Neural progenitor cell (in vitro differentiated cells): ENCODE data around the gene TMEM134. TPM values are rescaled to one million over a fixed set of nuclear protein-coding genes. Genes with fewer than 3 reads are reported as not detected.

Source experiments
- DNase-seq: peaks from one replicate; pipeline ENCODE4 v3.0.0-alpha.2; 2016; ENCODE audit warnings: low spot score
- H2AFZ ChIP-seq: fragments of 200-600 bp; sonication (generic); replicated peaks from 2 replicates; pipeline ENCODE4 v1.6.1; 2016; ENCODE audit warnings: antibody characterized with exemption
- H3F3A ChIP-seq: fragments of 200-600 bp; sonication (generic); 2 replicates; pipeline ENCODE4 v1.6.1; 2016; ENCODE audit warnings: antibody characterized with exemption, low read depth
- H3K27ac ChIP-seq: fragments of 200-600 bp; sonication (generic); 2 replicates; pipeline ENCODE4 v1.5.1; 2016; ENCODE audit warnings: mild to moderate bottlenecking
- H3K27me3 ChIP-seq: fragments of 200-600 bp; sonication (generic); 2 replicates; pipeline ENCODE4 v1.6.1; 2016; ENCODE audit warnings: mild to moderate bottlenecking, moderate library complexity
- H3K36me3 ChIP-seq: fragments of 200-600 bp; sonication (generic); 2 replicates; pipeline ENCODE4 v1.5.1; 2016
- H3K4me1 ChIP-seq: fragments of 200-600 bp; sonication (generic); 2 replicates; pipeline ENCODE4 v1.6.1; 2016; ENCODE audit warnings: mixed run types
- H3K4me2 ChIP-seq: fragments of 200-600 bp; sonication (generic); 2 replicates; pipeline ENCODE4 v1.6.1; 2016
- H3K4me3 ChIP-seq: fragments of 200-600 bp; sonication (generic); 2 replicates; pipeline ENCODE4 v1.5.1; 2016
- H3K79me2 ChIP-seq: fragments of 200-600 bp; sonication (generic); 2 replicates; pipeline ENCODE4 v1.6.1; 2016; ENCODE audit warnings: low read depth
- H3K9ac ChIP-seq: fragments of 200-600 bp; sonication (generic); 2 replicates; pipeline ENCODE4 v1.6.1; 2016
- H3K9me3 ChIP-seq: fragments of 200-600 bp; sonication (generic); 2 replicates; pipeline ENCODE4 v1.5.1; 2016; ENCODE audit warnings: low read depth
- H4K20me1 ChIP-seq: fragments of 200-600 bp; sonication (generic); 2 replicates; pipeline ENCODE4 v1.6.1; 2016; ENCODE audit warnings: low read depth
- H3K27ac Mint-ChIP-seq: 3 replicates; pipeline ENCODE4 v1.8.0; 2021; ENCODE audit warnings: mixed read lengths
- H3K27me3 Mint-ChIP-seq: 2 replicates; pipeline ENCODE4 v1.8.0; 2022; ENCODE audit warnings: low read depth, mild to moderate bottlenecking, inconsistent platforms, moderate library complexity, mixed read lengths; ENCODE audit not compliant: insufficient read depth
- H3K36me3 Mint-ChIP-seq: 3 replicates; pipeline ENCODE4 v1.8.0; 2021; ENCODE audit warnings: mixed read lengths
- H3K4me1 Mint-ChIP-seq: 3 replicates; pipeline ENCODE4 v1.8.0; 2021; ENCODE audit warnings: mixed read lengths
- H3K4me3 Mint-ChIP-seq: 3 replicates; pipeline ENCODE4 v1.8.0; 2021; ENCODE audit warnings: mild to moderate bottlenecking, moderate library complexity, mixed read lengths
- H3K9me3 Mint-ChIP-seq: 3 replicates; pipeline ENCODE4 v1.8.0; 2020; ENCODE audit warnings: mixed read lengths
- CTCF ChIP-seq: fragments of 200-600 bp; sonication (generic); IDR thresholded peaks from 2 replicates; pipeline ENCODE4 v1.5.1; 2017; ENCODE audit warnings: antibody characterized with exemption, mild to moderate bottlenecking
- EZH2 ChIP-seq: fragments of 200-600 bp; sonication (generic); IDR thresholded peaks from 2 replicates; pipeline ENCODE4 v1.6.1; 2017; ENCODE audit warnings: antibody characterized with exemption, mild to moderate bottlenecking, moderate library complexity
- EZH2phosphoT487 ChIP-seq: fragments of 200-600 bp; sonication (generic); IDR thresholded peaks from 2 replicates; pipeline ENCODE4 v1.6.1; 2017; ENCODE audit warnings: antibody characterized with exemption
- total RNA-seq: library from RNA; depleted of rRNA; stranded (reverse); fragments of >200 nt; gene quantifications from 2 replicates; pipeline ENCODE4 v1.2.3, GENCODE V29; 2015; ENCODE audit warnings: low replicate concordance

The TMEM134 gene
- total RNA-seq, 1 donor from 2014 or later = 68.1 TPM

GRCh38 chr11:67495234-67496005 lies 26.4 kb upstream of the TMEM134 start:
- no peak for TF ChIP-seq CTCF
- TF ChIP-seq EZH2phosphoT487 = no peak
- TF ChIP-seq EZH2 = no peak
- no peak for DNase-seq
- Histone ChIP-seq H3K27me3 (no peaks in the 10 kb centered on the region), H3K9me3 (no peaks in the 10 kb centered on the region), H3K79me2 (no peaks in the 10 kb centered on the region), H3K4me2 (no peak overlapping the region), H4K20me1 (no peaks in the 10 kb centered on the region), H3K4me3 (no peak overlapping the region), H3K27ac (no peak overlapping the region), H3K36me3 (no peaks in the 10 kb centered on the region), H3F3A (no peaks in the 10 kb centered on the region), H3K9ac (no peak overlapping the region), H3K4me1 (no peaks in the 10 kb centered on the region), H2AFZ (no peak overlapping the region)
- H3K27ac Mint-ChIP-seq = no peak overlapping the region
- no peaks in the 10 kb centered on the region for H3K9me3 Mint-ChIP-seq
- H3K36me3 Mint-ChIP-seq = peaks cover 6% of the 10 kb centered on the region
- H3K27me3 Mint-ChIP-seq = no peaks in the 10 kb centered on the region
- no peak overlapping the region for H3K4me3 Mint-ChIP-seq
- H3K4me1 Mint-ChIP-seq = peaks cover 2% of the 10 kb centered on the region

- H3K36me3 ChIP-seq = no peaks in the 10 kb centered on the region
- H3K4me3 ChIP-seq = no peak overlapping the region
- H3K79me2 ChIP-seq = no peaks in the 10 kb centered on the region
- Mint-ChIP-seq H3K9me3 (no peaks in the 10 kb centered on the region), H3K36me3 (peaks cover 8% of the 10 kb centered on the region), H3K4me3 (no peak overlapping the region), H3K27me3 (no peaks in the 10 kb centered on the region), H3K27ac (no peak overlapping the region), H3K4me1 (peaks cover 5% of the 10 kb centered on the region)
- no peaks in the 10 kb centered on the region for H3F3A ChIP-seq
- no peak for TF ChIP-seq EZH2
- TF ChIP-seq CTCF = no peak
- TF ChIP-seq EZH2phosphoT487 = no peak
- no peaks in the 10 kb centered on the region for H3K4me1 ChIP-seq
- no peaks in the 10 kb centered on the region for H3K9me3 ChIP-seq
- no peak overlapping the region for H3K4me2 ChIP-seq
- no peak for DNase-seq
- no peaks in the 10 kb centered on the region for H4K20me1 ChIP-seq
- no peak overlapping the region for H3K27ac ChIP-seq
- H2AFZ ChIP-seq = no peak overlapping the region
- H3K27me3 ChIP-seq = no peaks in the 10 kb centered on the region
- no peak overlapping the region for H3K9ac ChIP-seq
Measured at GRCh38 chr11:67494371-67495233, 25.6 kb upstream of the TMEM134 start.

GRCh38 chr11:67493548-67494370 lies 24.7 kb upstream of the TMEM134 start:
- Histone ChIP-seq H3K4me1 (no peaks in the 10 kb centered on the region), H3K4me2 (no peak overlapping the region), H3K79me2 (no peaks in the 10 kb centered on the region), H2AFZ (no peak overlapping the region), H3K9me3 (no peaks in the 10 kb centered on the region), H3F3A (no peaks in the 10 kb centered on the region), H3K27ac (no peak overlapping the region), H3K4me3 (no peak overlapping the region), H4K20me1 (no peaks in the 10 kb centered on the region), H3K9ac (no peak overlapping the region), H3K27me3 (no peaks in the 10 kb centered on the region), H3K36me3 (no peaks in the 10 kb centered on the region)
- no peak for TF ChIP-seq EZH2phosphoT487
- TF ChIP-seq EZH2 = no peak
- no peak for TF ChIP-seq CTCF
- Mint-ChIP-seq H3K9me3 (no peaks in the 10 kb centered on the region), H3K27ac (no peak overlapping the region), H3K36me3 (peaks cover 8% of the 10 kb centered on the region), H3K4me3 (no peak overlapping the region), H3K27me3 (no peaks in the 10 kb centered on the region), H3K4me1 (peaks cover 7% of the 10 kb centered on the region)
- DNase-seq = no peak
